HG02759 (cell line): ENCODE results near the gene SHROOM2.

Experiments
- ATAC-seq: cut with Tn5 transposase; IDR thresholded peaks from one replicate; pipeline ENCODE4 v1.9.1; 2021; ENCODE audit warnings: mild to moderate bottlenecking, moderate library complexity; ENCODE audit not compliant: unreplicated experiment

The SHROOM2 gene

GRCh38 chrX:9862953-9863352 is 76.7 kb downstream of the SHROOM2 start:
- no peak for ATAC-seq

DNA sequence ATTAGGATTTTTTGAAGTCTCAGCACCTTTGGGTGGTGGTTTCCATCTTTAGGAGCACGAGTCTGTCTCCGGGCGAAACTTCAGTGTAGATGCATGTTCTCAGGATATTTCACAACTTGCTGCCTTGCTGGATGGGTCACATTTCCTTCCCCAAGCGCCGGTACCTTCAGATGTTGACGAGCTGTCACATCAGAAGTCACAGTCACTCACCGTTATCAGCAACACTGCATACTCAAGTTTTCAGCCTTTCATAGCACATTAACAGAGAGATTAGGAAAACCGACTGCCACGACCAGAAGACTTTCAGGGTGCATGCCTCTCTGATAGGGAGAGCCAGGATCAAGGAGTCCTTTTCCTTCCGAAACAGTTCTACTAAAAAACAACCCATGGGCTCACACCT is 77.8 kb downstream of the SHROOM2 start:
- no peak for ATAC-seq

- no peak for ATAC-seq
Measured at GRCh38 chrX:9865804-9866472, 79.7 kb downstream of the SHROOM2 start.

GRCh38 chrX:9866633-9867032 is 80.4 kb downstream of the SHROOM2 start:
- ATAC-seq = no peak

DNA sequence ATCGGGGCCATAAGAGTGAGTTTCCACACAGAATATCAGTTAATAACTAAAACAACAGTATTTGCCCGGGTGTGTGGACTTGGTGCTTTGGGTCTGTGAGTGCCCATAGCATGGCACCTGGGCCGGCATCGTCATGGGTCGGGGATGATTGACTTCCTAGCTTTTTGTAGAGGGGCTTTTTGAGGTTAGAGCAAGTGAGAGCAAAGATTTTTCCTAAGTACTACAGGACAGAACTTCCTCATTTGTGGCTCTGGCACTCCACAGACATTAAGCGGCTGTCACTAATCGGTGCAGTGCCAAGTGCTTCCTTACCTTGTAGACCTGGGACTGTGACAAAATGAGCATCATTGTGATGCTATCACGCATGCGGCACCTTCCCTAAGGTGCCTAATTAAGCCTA is 81.0 kb downstream of the SHROOM2 start:
- ATAC-seq = no peak

DNA sequence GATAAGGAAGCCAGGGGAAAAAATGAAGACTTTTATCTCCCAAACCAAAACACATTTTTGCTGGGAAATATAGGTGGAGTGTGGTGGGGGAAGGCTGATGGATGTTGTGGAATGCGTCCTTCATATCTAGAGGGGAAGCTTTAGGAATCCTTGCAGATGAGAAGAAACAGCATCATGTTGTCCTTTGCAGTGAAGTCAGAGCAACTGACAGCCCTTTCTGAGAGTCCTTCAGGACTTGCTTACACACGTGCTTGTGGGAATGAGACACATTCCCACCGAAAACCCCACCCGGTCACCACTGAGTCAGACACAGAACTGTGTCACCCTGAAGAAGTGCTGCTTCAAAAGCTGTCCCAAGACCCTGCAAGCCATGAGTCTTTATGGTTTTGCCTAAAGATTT is 81.5 kb downstream of the SHROOM2 start:
- ATAC-seq = no peak

- ATAC-seq = no peak
Measured at GRCh38 chrX:9871701-9872268, 85.6 kb downstream of the SHROOM2 start.

GRCh38 chrX:9873360-9873759 is 87.1 kb downstream of the SHROOM2 start:
- no peak for ATAC-seq

- peak; percentile 64 for ATAC-seq
Measured at GRCh38 chrX:9873952-9874351, 87.7 kb downstream of the SHROOM2 start.

DNA sequence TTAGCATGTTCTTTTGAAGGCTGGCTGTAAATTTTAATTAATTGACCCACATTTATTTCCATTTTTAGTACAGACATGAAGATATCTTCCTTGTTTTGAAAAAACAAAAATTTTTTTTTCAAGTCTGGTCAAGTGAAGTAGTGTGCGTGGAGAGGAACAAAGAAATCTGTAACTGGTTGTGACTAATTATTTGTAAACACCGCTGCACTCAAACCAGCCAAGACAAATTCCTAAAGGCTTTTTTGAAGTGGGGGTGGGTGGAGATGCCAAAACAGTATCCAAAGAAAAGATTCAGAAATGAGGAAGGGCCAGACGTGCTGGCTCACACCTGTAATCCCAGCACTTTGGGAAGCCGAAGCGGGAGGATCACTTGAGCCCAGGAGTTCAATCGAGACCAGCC is 88.3 kb downstream of the SHROOM2 start:
- no peak for ATAC-seq

- no peak for ATAC-seq
Measured at GRCh38 chrX:9875801-9876200, 89.6 kb downstream of the SHROOM2 start.

- no peak for ATAC-seq
Measured at GRCh38 chrX:9876201-9876600, 90.0 kb downstream of the SHROOM2 start.

DNA sequence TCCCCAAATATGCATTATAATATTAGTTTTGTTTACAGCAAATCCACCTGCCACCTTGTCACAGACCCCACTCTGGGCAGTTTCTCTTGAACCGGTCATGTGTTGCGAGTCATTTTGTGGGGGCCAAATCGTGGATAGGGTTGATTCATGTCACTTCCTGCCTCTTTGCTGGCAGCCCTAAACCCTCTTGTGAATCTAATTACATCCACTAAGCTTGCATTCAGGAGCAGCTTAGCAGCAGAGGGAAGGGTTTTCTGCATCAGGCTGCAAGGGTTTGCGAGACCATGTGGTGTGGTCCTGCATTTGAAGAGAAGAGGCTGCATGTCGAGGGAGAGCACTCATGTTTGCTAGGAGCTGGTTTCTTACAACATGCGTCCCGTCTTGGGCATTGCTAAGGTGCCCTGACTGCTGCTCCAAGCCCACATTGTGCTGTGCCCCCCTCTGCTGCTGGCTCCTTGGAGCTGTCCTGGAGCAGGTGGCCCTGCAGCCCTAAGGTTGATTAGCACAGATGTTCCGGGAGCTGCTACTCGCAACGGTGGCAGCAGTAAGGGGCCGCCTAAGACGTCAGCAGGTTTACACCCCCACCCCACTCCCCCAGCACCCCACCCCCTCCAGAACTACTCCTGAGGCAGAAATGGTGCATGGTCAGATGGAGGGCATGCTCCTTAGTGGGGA is 92.1 kb downstream of the SHROOM2 start:
- ATAC-seq = no peak

- no peak for ATAC-seq
Measured at GRCh38 chrX:9880237-9880636, 94.0 kb downstream of the SHROOM2 start.

DNA sequence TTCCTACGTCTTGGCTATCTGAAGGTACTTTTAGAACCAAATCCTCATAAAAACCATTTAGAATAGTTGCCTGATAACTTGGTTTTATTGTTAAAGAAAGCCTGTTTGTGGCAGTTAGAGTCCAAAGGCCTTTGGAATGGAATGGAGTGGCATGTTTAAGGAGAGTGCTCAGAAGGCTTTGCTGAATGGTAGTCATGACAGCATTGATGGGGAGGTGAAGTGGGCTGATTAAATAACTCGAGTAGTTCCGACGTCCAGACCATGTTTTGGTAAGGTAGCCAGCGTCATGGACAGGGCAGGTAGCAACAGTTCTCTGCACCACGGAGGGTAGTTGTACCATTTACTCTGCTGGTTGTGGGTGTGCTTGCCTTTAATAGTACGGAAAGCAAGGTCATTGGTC is 94.6 kb downstream of the SHROOM2 start:
- no peak for ATAC-seq

GRCh38 chrX:9882669-9883446 is 96.6 kb downstream of the SHROOM2 start:
- no peak for ATAC-seq

- ATAC-seq = no peak
Measured at GRCh38 chrX:9884031-9884779, 98.0 kb downstream of the SHROOM2 start.

DNA sequence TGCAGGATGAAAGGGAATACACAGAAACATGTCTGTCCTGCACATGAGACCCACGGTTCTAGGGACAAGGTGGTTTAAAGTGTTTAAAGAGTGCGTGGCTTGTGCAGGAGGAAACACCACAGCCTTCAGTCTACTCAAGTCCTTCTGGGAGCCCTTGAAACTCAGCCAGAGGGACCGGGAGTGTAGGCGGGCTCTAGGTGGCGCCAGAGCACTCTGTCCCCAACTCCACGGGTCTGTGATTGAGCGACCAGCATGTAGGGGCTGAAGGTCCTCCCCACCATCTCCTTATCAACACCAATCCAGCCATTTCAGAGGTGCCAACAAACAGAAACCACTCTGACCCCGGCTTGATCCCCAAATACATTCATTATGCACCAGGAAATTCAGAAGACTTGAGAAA is 98.9 kb downstream of the SHROOM2 start:
- no peak for ATAC-seq

DNA sequence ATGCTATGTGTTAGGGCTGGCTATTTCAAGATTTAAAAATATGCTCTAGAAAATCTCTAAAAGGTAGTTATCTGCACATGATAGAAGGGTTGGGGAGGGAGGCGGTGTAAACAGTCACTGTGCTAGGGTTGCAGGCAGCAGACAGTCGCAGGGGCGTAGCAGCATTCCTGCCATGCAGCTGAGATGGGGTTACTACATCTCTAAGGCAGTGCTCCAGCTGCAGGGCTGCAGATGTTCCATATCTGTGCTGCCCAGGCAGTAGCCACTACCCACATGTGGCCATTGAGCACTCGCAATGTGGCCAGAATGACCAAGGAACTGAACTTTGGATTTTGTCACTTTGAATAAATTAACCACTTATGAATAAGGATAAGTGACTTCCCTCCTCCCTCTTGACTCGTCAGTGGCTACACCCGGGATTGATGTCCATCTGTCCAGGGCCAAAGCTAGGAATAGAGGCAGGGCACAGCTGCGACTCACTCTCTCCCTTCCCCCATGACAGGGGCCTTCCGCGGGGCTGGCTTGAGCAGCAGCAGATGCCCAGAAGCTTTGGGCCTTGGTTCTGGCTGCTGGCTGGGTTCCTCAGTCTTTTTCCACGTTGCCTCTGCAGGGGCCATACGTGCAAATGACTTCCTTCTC is 101.5 kb downstream of the SHROOM2 start:
- no peak for ATAC-seq

DNA sequence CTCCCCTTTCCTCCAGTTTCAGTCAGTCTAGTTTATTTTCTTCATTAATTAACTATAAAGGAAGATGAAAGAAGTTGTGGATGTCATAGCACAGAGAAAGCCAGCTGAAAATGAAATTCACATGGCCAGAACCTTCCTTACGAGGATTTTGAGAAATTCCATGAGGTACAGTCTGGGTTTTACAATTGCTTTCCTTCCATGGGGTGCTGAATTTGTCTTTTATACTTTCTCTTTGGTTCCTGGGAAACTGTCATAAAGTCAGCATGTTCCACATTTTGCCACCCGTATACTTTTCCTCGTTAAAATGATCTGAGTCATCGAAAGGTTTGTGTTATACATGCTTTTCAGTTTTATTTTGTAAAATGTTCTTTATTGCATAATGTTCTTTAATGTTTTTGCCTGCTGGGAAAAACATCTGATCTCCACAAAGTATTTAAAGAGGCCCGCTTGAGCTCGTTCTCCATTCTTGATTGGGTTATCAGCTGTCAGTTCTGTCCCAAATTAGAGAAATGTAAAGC is 102.8 kb downstream of the SHROOM2 start:
- ATAC-seq = no peak
